Measurements from ENCODE around the gene AHI1.

DNA sequence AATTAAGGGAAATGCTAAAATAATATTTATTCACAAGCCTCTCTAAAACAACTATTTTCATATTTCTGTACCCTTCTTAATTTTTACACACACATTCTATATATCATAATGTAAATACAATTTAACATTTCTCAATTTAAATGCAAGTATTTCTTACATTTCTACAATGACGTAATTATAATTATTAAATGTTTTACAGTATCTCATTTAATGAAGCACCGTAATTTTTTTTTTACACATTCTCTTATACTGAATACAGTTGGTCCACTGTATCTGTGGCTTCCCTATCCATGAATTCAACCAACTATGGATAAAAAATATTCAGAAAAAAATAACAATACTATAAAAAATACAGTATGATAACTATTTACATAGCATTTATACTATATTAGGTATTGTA lies 85.7 kb downstream of the AHI1 start:
- TF ChIP-seq, protein P1, sequence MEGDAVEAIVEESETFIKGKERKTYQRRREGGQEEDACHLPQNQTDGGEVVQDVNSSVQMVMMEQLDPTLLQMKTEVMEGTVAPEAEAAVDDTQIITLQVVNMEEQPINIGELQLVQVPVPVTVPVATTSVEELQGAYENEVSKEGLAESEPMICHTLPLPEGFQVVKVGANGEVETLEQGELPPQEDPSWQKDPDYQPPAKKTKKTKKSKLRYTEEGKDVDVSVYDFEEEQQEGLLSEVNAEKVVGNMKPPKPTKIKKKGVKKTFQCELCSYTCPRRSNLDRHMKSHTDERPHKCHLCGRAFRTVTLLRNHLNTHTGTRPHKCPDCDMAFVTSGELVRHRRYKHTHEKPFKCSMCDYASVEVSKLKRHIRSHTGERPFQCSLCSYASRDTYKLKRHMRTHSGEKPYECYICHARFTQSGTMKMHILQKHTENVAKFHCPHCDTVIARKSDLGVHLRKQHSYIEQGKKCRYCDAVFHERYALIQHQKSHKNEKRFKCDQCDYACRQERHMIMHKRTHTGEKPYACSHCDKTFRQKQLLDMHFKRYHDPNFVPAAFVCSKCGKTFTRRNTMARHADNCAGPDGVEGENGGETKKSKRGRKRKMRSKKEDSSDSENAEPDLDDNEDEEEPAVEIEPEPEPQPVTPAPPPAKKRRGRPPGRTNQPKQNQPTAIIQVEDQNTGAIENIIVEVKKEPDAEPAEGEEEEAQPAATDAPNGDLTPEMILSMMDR (IDR thresholded peaks at IDR 0.05), result no peak
- TF ChIP-seq EZH2 (IDR thresholded peaks at IDR 0.05; ENCODE audit: borderline replicate concordance, insufficient read depth, low read depth, low read length, poor library complexity, severe bottlenecking), result no peak

All from B cell (primary cell).